Measurements from ENCODE around the gene APMAP.

DNA sequence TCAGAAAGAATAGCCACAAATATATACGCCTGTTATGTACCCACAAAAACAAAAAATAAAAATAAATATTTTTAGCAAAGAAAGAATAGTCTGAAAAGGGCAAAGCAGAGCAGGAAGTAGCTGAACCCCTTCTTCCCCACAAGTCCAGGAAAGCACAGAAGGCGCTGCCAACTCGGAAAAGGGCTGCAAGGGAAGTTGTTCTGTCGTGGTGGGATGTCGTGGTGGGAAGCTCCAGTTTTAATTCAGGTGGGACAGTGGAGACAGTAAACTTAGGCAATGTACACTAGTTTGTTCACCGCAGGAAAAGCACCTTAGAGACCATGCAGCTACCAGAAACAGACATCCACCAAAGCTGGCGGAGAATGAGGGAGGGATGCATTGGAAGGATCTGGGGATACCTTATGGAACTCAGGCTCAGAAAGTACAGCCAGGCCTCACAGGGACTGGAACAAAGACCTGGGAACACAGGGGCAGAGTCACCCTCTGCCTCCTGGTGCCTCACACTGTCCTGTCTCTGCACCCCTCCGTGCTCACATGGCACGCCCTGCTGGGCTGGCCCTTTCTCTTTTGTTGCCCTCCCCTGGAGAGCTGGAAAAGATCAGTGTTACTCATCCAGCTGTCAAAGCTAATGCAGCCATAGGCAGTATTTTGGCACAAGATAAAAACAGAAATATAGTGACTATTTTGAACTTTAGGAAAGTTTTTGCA lies 3.3 kb upstream of the APMAP start:
- TF ChIP-seq CTCF (IDR thresholded peaks at IDR 0.05) (no peak), POLR2AphosphoS5 (IDR thresholded peaks at IDR 0.05) (peak in 3 of 4 donors; percentile 15 to 54 (median 36))
